Bronchial epithelial cell (primary cell): ENCODE data around the gene URGCP. TPM values are rescaled to one million over a fixed set of nuclear protein-coding genes. Genes with fewer than 3 reads are reported as not detected.

Source experiments
- DNase-seq: peaks from one replicate; pipeline ENCODE4 v3.0.0-alpha.2; 2010; ENCODE audit warnings: low read depth
- FAIRE-seq: peaks from 2 replicates; lab custom pipeline; 2011; peaks lifted over from hg19 to GRCh38; lab: Jason Lieb, UNC
- H3K27me3 ChIP-seq: 2 replicates; pipeline ENCODE4 v1.5.1; 2011; ENCODE audit warnings: low read length; ENCODE audit not compliant: control insufficient read depth, insufficient read depth
- H3K36me3 ChIP-seq: 2 replicates; pipeline ENCODE4 v1.5.1; 2011; ENCODE audit warnings: low read length; ENCODE audit not compliant: control insufficient read depth, insufficient read depth
- H3K4me3 ChIP-seq: 2 replicates; pipeline ENCODE4 v1.5.1; 2011; ENCODE audit warnings: mild to moderate bottlenecking, low read depth, low read length, control low read depth
- total RNA-seq: library from RNA; depleted of rRNA; stranded (reverse); fragments of >200 nt; gene quantifications from 2 replicates; pipeline ENCODE4 v1.2.1, GENCODE V29; 2014
- TF ChIP-seq, protein P1 (sequence below): IDR thresholded peaks from 2 replicates; pipeline ENCODE4 v1.5.1; 2011; ENCODE audit warnings: mild to moderate bottlenecking, moderate library complexity, low read length, control low read depth, inconsistent platforms; ENCODE audit not compliant: insufficient read depth, severe bottlenecking

The URGCP gene
- total RNA-seq, 1 donor from 2014 or later, result 31.3 TPM

GRCh38 chr7:43937444-43937843 lies 31.0 kb upstream of the URGCP start:
- H3K36me3 ChIP-seq, result no peaks in the 10 kb centered on the region
- FAIRE-seq (no peak), DNase-seq (no peak)
- H3K4me3 ChIP-seq, result no peak overlapping the region
- TF ChIP-seq, protein P1, sequence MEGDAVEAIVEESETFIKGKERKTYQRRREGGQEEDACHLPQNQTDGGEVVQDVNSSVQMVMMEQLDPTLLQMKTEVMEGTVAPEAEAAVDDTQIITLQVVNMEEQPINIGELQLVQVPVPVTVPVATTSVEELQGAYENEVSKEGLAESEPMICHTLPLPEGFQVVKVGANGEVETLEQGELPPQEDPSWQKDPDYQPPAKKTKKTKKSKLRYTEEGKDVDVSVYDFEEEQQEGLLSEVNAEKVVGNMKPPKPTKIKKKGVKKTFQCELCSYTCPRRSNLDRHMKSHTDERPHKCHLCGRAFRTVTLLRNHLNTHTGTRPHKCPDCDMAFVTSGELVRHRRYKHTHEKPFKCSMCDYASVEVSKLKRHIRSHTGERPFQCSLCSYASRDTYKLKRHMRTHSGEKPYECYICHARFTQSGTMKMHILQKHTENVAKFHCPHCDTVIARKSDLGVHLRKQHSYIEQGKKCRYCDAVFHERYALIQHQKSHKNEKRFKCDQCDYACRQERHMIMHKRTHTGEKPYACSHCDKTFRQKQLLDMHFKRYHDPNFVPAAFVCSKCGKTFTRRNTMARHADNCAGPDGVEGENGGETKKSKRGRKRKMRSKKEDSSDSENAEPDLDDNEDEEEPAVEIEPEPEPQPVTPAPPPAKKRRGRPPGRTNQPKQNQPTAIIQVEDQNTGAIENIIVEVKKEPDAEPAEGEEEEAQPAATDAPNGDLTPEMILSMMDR, result no peak
- no peaks in the 10 kb centered on the region for H3K27me3 ChIP-seq

GRCh38 chr7:43933902-43934560 lies 27.6 kb upstream of the URGCP start:
- no peaks in the 10 kb centered on the region for H3K27me3 ChIP-seq
- no peak overlapping the region for H3K4me3 ChIP-seq
- TF ChIP-seq, protein P1, result no peak
- no peaks in the 10 kb centered on the region for H3K36me3 ChIP-seq
- FAIRE-seq (no peak), DNase-seq (peak; percentile 5)

GRCh38 chr7:43931346-43931745 lies 24.9 kb upstream of the URGCP start:
- TF ChIP-seq, protein P1, result no peak
- H3K4me3 ChIP-seq, result no peak overlapping the region
- FAIRE-seq, result no peak
- H3K27me3 ChIP-seq, result no peaks in the 10 kb centered on the region
- no peak for DNase-seq
- no peaks in the 10 kb centered on the region for H3K36me3 ChIP-seq

DNA sequence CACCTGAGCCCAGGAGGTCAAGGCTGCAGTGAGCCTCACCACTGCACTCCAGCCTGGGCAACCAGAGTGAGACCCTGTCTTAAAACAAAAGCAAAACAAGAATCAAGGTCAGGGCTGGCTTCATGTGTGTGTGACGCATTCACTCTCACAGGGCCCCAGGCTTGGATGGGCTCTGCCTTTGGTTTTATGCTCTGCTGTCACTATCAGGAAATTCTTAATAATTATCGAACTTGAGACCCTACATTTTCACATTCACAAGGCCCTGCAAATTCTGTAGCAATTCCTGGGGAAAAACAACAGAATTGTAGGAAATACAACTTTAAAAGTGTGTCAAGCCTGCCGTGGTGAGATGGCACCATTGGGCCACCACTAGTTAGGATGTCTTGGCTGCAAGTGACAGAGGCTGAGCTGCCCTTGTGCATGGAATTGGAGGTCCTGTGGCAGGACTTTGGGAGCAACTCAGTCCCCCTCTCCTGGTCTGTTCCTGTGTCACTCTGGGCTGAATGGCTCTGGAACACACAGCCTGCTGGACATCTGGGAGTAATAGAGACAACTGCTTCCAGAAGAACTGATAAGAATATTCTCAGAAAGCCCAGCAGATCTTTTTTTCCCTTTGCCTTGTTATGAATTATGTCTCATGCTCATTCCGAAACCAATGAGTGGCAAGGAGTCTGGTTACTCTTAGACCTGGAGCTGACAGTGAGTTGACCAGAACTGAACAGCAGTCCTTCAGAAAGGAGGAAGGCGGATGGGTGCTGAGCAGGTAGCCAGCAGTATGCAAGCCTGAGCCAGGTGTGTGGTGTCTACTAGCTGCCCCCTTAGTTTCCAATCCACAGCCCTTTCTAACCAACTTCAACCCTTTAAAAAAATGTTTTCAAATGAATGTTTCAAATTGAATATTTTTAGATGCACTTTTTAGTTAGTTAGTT lies 23.4 kb upstream of the URGCP start:
- Histone ChIP-seq H3K27me3 (no peaks in the 10 kb centered on the region), H3K36me3 (no peaks in the 10 kb centered on the region), H3K4me3 (no peak overlapping the region)
- DNase-seq (no peak), FAIRE-seq (no peak)
- TF ChIP-seq, protein P1, result no peak

GRCh38 chr7:43927810-43928209 lies 21.4 kb upstream of the URGCP start:
- DNase-seq, result no peak
- TF ChIP-seq, protein P1, result no peak
- no peaks in the 10 kb centered on the region for H3K27me3 ChIP-seq
- H3K4me3 ChIP-seq, result no peak overlapping the region
- H3K36me3 ChIP-seq, result no peaks in the 10 kb centered on the region
- FAIRE-seq, result no peak
